ENCODE data around the gene RTN4R. TPM values are rescaled to one million over a fixed set of nuclear protein-coding genes. Genes with fewer than 3 reads are reported as not detected.

Gene RTN4R
- total and polyA plus RNA-seq, 2 donors (not counting 1 experiment from before 2014, with no cell fraction given), result 0.42 to 0.79 TPM

GRCh38 chr22:20219667-20220628 lies 48.2 kb downstream of the RTN4R start:
- Histone ChIP-seq H3K27me3 (replicated peaks in 1 of 4; ENCODE audit: control extremely low read depth in 1 of 4, control insufficient read depth in 3 of 4, insufficient read depth in 4 of 4, low read length in 3 of 4) (peaks cover 0 to 2% (median 0%) of the 10 kb centered on the region in 4 experiments), H3K36me3 (replicated peaks in 1 of 2; ENCODE audit: control extremely low read depth in 1 of 2, control insufficient read depth in 1 of 2, extremely low read depth in 1 of 2, insufficient read depth in 2 of 2, low read length in 1 of 2) (no peaks in the 10 kb centered on the region), H3K79me2 (ENCODE audit: control insufficient read depth, insufficient read depth, low read length) (no peaks in the 10 kb centered on the region), H3K4me1 (ENCODE audit: control insufficient read depth in 2 of 2, insufficient read depth in 2 of 2, low read length in 2 of 2) (no peaks in the 10 kb centered on the region), H4K20me1 (ENCODE audit: control insufficient read depth, insufficient read depth, low read length, poor library complexity, severe bottlenecking) (no peaks in the 10 kb centered on the region), H2AFZ (ENCODE audit: insufficient read depth, low read depth, low read length, poor library complexity, severe bottlenecking) (no peak overlapping the region), H3K27ac (ENCODE audit: low read length in 2 of 2) (no peak overlapping the region), H3K9ac (ENCODE audit: low read length) (no peak overlapping the region), H3K4me2 (replicated peaks; ENCODE audit: low read depth, low read length, poor library complexity, severe bottlenecking) (no peak overlapping the region), H3K9me3 (ENCODE audit: control extremely low read depth in 1 of 3, control insufficient read depth in 2 of 3, insufficient read depth in 1 of 3, low read length in 2 of 3) (peaks cover 0 to 16% (median 2%) of the 10 kb centered on the region in 3 donors), H3K4me3 (ENCODE audit: control extremely low read depth in 1 of 5, extremely low read depth in 1 of 5, insufficient read depth in 1 of 5, low read depth in 2 of 5, low read length in 4 of 5) (no peak overlapping the region)
- Mint-ChIP-seq H3K9me3 (ENCODE audit: insufficient read depth) (peaks cover 2% of the 10 kb centered on the region), H3K27ac (no peak overlapping the region), H3K27me3 (peaks cover 3% of the 10 kb centered on the region), H3K4me3 (no peak overlapping the region), H3K4me1 (no peaks in the 10 kb centered on the region)
- no peak for DNase-seq
- ChIA-PET POLR2A (no interaction called here), CTCF (no interaction called here)
- no peak for ATAC-seq (ENCODE audit: low read depth)
- TF ChIP-seq EZH2 (IDR thresholded peaks at IDR 0.05; ENCODE audit: borderline replicate concordance, insufficient read depth, low read depth, low read length, poor library complexity, severe bottlenecking), result no peak
- no peak for TF ChIP-seq CTCF (IDR thresholded peaks at IDR 0.05)
- 94% methylated on average over 7 of the region's 10 CpGs for WGBS (ENCODE audit: insufficient coverage)
- intact Hi-C loops (cut with micrococcal nuclease), result no loop called here

GRCh38 chr22:20218987-20219386 lies 49.1 kb downstream of the RTN4R start:
- Mint-ChIP-seq H3K27me3 (peaks cover 9% of the 10 kb centered on the region), H3K9me3 (ENCODE audit: insufficient read depth) (no peaks in the 10 kb centered on the region), H3K4me3 (no peak overlapping the region), H3K4me1 (peaks cover under 1% of the 10 kb centered on the region), H3K27ac (no peak overlapping the region)
- ChIA-PET POLR2A (no interaction called here), CTCF (no interaction called here)
- intact Hi-C loops (cut with micrococcal nuclease), result no loop called here
- Histone ChIP-seq H3K36me3 (replicated peaks in 1 of 2; ENCODE audit: control extremely low read depth in 1 of 2, control insufficient read depth in 1 of 2, extremely low read depth in 1 of 2, insufficient read depth in 2 of 2, low read length in 1 of 2) (no peaks in the 10 kb centered on the region), H3K27ac (ENCODE audit: low read length in 2 of 2) (no peak overlapping the region), H4K20me1 (ENCODE audit: control insufficient read depth, insufficient read depth, low read length, poor library complexity, severe bottlenecking) (no peaks in the 10 kb centered on the region), H3K79me2 (ENCODE audit: control insufficient read depth, insufficient read depth, low read length) (no peaks in the 10 kb centered on the region), H2AFZ (ENCODE audit: insufficient read depth, low read depth, low read length, poor library complexity, severe bottlenecking) (no peak overlapping the region), H3K27me3 (replicated peaks in 1 of 4; ENCODE audit: control extremely low read depth in 1 of 4, control insufficient read depth in 3 of 4, insufficient read depth in 4 of 4, low read length in 3 of 4) (peaks cover 0 to 7% (median 0%) of the 10 kb centered on the region in 4 experiments), H3K4me3 (ENCODE audit: control extremely low read depth in 1 of 5, extremely low read depth in 1 of 5, insufficient read depth in 1 of 5, low read depth in 2 of 5, low read length in 4 of 5) (no peak overlapping the region), H3K4me1 (ENCODE audit: control insufficient read depth in 2 of 2, insufficient read depth in 2 of 2, low read length in 2 of 2) (peaks cover 0 to 2% of the 10 kb centered on the region in 2 donors), H3K9me3 (ENCODE audit: control extremely low read depth in 1 of 3, control insufficient read depth in 2 of 3, insufficient read depth in 1 of 3, low read length in 2 of 3) (peaks cover 0 to 9% (median 2%) of the 10 kb centered on the region in 3 donors), H3K9ac (ENCODE audit: low read length) (no peak overlapping the region), H3K4me2 (replicated peaks; ENCODE audit: low read depth, low read length, poor library complexity, severe bottlenecking) (no peak overlapping the region)
- WGBS (ENCODE audit: insufficient coverage), result 100% methylated on average over 2 of the region's 7 CpGs
- ATAC-seq (ENCODE audit: low read depth) (no peak), DNase-seq (no peak)
- TF ChIP-seq EZH2 (IDR thresholded peaks at IDR 0.05; ENCODE audit: borderline replicate concordance, insufficient read depth, low read depth, low read length, poor library complexity, severe bottlenecking) (no peak), CTCF (IDR thresholded peaks at IDR 0.05) (no peak)
